ENCODE measurements around the gene HADH.
"Not testable (repeated sequence)": the region's sequence is repeated elsewhere in the genome, so short reads cannot be mapped to it uniquely, and the experiment has no call there.

Gene HADH

DNA sequence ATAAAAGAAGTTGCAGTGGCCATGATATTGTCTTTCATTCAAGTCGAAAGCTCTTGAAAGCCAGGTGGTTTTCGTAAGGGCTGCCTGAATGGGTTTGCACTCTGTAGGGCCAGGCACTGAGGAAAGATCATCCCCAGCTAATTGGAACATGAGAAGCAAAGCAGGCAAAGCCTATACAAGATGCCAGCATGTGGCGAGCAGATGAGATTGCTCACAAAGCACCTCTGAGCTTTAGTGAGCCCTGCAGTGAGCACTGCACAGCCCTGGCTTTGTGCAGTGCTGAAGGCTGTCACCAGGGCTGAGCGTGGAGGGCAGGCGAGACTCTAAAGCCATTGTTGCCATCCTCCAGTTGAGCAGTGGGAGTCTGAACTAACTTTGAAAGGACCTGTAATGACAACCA is 53.8 kb downstream of the HADH start:
- no peaks in the 10 kb centered on the region for H3K4me1 ChIP-seq (ENCODE audit: control insufficient read depth, insufficient read depth, low read length, poor library complexity, severe bottlenecking)
- H3K27me3 ChIP-seq (replicated peaks; ENCODE audit: control insufficient read depth, insufficient read depth, low read length, poor library complexity, severe bottlenecking) = no peaks in the 10 kb centered on the region
- H3K9me3 ChIP-seq (ENCODE audit: control insufficient read depth, low read length) = no peaks in the 10 kb centered on the region
- H3K4me3 ChIP-seq (ENCODE audit: insufficient read depth, low read depth, low read length, poor library complexity, severe bottlenecking) = no peak overlapping the region
- no peak overlapping the region for H3K27ac ChIP-seq (ENCODE audit: insufficient read depth, low read length, poor library complexity, severe bottlenecking)
- DNase-seq = no peak
- peaks cover 21% of the 10 kb centered on the region for H3K36me3 ChIP-seq (ENCODE audit: control insufficient read depth, insufficient read depth, low read length)

DNA sequence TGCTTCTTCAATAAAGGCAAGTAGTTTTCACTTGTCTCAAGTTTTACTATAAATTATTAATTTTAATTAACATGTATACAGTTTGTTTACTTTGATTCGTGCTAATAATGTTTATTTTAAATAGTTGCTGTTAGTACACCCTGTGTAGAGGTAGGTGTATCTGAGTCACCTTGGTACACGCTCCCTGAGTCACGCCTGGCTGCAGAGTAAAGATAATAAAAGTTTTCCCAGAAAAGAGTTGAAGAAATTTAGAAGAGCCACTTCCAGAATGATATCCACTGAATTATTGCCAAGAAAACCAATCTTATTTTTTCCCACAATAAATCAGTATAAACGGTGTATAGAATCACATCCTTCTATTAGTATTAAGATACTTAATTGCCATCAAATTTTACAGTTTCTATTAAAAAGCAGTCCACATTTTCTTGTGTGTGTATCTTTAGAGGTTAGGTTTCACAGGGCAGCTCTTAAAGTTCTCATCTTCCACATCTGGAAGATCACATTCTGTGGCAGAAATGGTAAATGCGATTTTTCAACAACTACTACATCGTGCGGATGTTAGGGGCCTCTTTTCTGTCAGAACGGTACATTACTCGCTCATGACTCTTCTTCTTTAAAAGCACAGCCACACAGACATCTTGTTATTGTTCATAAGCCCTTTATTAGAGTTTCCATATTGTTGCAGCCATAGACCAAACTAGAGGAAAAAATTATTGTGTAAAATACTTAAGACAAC is 55.4 kb downstream of the HADH start:
- no peaks in the 10 kb centered on the region for H3K4me1 ChIP-seq (ENCODE audit: control insufficient read depth, insufficient read depth, low read length, poor library complexity, severe bottlenecking)
- H3K27me3 ChIP-seq (replicated peaks; ENCODE audit: control insufficient read depth, insufficient read depth, low read length, poor library complexity, severe bottlenecking) = no peaks in the 10 kb centered on the region
- peaks cover 28% of the 10 kb centered on the region for H3K36me3 ChIP-seq (ENCODE audit: control insufficient read depth, insufficient read depth, low read length)
- H3K27ac ChIP-seq (ENCODE audit: insufficient read depth, low read length, poor library complexity, severe bottlenecking) = no peak overlapping the region
- H3K9me3 ChIP-seq (ENCODE audit: control insufficient read depth, low read length) = no peaks in the 10 kb centered on the region
- no peak for DNase-seq
- H3K4me3 ChIP-seq (ENCODE audit: insufficient read depth, low read depth, low read length, poor library complexity, severe bottlenecking) = no peak overlapping the region

DNA sequence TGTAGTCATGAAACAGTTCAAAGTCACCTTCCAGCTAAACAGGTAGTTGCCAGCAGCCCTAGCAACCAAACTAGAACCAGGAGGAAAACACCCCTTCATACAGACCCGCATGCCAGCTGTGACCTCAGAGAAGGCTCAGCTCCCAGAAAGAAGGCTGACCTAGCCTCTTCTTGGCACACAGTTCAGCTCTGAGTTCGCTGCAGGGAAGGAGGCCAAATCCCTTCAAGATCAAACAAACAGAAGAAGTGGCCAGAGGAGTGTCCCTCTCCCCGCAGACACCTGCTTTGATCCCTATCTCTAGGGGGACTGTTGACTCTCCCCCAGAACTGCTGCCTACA is 56.0 kb downstream of the HADH start:
- DNase-seq = no peak
- Histone ChIP-seq H3K4me1 (ENCODE audit: control insufficient read depth, insufficient read depth, low read length, poor library complexity, severe bottlenecking) (peaks cover 4% of the 10 kb centered on the region), H3K27ac (ENCODE audit: insufficient read depth, low read length, poor library complexity, severe bottlenecking) (peak overlapping the region; percentile 5), H3K27me3 (replicated peaks; ENCODE audit: control insufficient read depth, insufficient read depth, low read length, poor library complexity, severe bottlenecking) (no peaks in the 10 kb centered on the region), H3K4me3 (ENCODE audit: insufficient read depth, low read depth, low read length, poor library complexity, severe bottlenecking) (no peak overlapping the region), H3K9me3 (ENCODE audit: control insufficient read depth, low read length) (no peaks in the 10 kb centered on the region), H3K36me3 (ENCODE audit: control insufficient read depth, insufficient read depth, low read length) (peaks cover 28% of the 10 kb centered on the region)

DNA sequence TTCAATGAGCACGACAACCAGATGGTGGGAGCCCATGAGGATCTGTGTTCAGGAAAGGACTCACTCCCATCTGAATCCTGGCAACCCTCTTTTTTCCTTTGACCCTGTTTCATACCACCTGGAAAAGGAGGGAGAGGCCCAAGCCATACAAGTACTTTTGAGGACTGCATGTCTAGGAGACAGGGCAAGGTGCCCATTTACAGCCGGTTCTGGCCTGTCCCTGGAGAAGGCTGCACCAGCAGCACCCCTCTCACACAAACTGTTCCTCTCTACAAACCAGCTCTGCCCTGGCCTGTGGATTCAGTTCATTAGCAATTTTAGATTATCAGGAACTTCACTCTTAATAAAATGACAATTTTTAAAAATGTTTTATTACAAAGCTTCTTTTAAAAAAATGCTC is 57.5 kb downstream of the HADH start:
- Histone ChIP-seq H3K27me3 (replicated peaks; ENCODE audit: control insufficient read depth, insufficient read depth, low read length, poor library complexity, severe bottlenecking) (no peaks in the 10 kb centered on the region), H3K9me3 (ENCODE audit: control insufficient read depth, low read length) (no peaks in the 10 kb centered on the region), H3K36me3 (ENCODE audit: control insufficient read depth, insufficient read depth, low read length) (peaks cover 34% of the 10 kb centered on the region), H3K4me1 (ENCODE audit: control insufficient read depth, insufficient read depth, low read length, poor library complexity, severe bottlenecking) (peaks cover 17% of the 10 kb centered on the region), H3K27ac (ENCODE audit: insufficient read depth, low read length, poor library complexity, severe bottlenecking) (no peak overlapping the region), H3K4me3 (ENCODE audit: insufficient read depth, low read depth, low read length, poor library complexity, severe bottlenecking) (no peak overlapping the region)
- no peak for DNase-seq

DNA sequence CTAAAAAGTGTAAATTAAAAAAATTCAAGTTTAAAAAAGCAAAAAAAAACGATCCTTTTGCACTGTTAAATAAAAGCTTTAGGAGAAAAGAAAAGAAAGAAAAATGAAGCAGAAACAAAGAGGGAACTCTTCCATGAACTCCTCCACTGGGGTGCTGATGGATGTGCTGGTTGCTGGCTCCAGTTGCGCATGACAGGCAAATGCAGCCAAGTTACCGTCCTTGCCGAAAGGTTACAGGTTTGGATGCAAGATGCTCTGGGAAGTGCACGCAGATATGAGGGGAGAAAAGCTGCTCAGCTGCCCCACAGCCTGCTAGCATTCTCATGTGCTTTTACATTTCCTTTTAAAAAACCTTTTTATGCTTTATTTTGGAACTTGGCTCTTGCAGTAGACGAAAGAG is 58.5 kb downstream of the HADH start:
- H3K4me1 ChIP-seq (ENCODE audit: control insufficient read depth, insufficient read depth, low read length, poor library complexity, severe bottlenecking) = peaks cover 17% of the 10 kb centered on the region
- H3K27ac ChIP-seq (ENCODE audit: insufficient read depth, low read length, poor library complexity, severe bottlenecking) = no peak overlapping the region
- H3K27me3 ChIP-seq (replicated peaks; ENCODE audit: control insufficient read depth, insufficient read depth, low read length, poor library complexity, severe bottlenecking) = no peaks in the 10 kb centered on the region
- no peak overlapping the region for H3K4me3 ChIP-seq (ENCODE audit: insufficient read depth, low read depth, low read length, poor library complexity, severe bottlenecking)
- DNase-seq = no peak
- H3K36me3 ChIP-seq (ENCODE audit: control insufficient read depth, insufficient read depth, low read length) = peaks cover 36% of the 10 kb centered on the region
- H3K9me3 ChIP-seq (ENCODE audit: control insufficient read depth, low read length) = no peaks in the 10 kb centered on the region

DNA sequence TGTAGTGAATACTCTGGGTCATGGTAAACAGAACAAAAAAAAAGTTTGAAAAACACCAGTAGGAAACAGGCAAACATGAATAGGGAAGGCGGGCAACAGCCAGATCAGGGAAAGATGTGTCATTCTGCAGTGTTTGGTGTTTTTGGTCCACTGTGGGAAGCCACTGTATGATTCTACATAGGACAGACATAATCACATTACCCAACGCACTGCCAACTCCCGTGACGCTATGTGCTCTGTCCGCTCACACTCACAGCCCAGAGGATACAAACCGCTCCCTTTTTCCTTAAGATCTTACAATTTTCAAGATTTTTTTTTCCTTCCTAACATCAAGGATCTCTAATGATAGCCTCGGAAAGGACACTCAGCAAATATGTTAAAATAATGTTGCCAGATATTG is 59.3 kb downstream of the HADH start:
- peak overlapping the region; percentile 51 for H3K4me3 ChIP-seq (ENCODE audit: insufficient read depth, low read depth, low read length, poor library complexity, severe bottlenecking)
- DNase-seq = no peak
- H3K27ac ChIP-seq (ENCODE audit: insufficient read depth, low read length, poor library complexity, severe bottlenecking) = peak overlapping the region; percentile 53
- no peaks in the 10 kb centered on the region for H3K27me3 ChIP-seq (replicated peaks; ENCODE audit: control insufficient read depth, insufficient read depth, low read length, poor library complexity, severe bottlenecking)
- peaks cover 44% of the 10 kb centered on the region for H3K36me3 ChIP-seq (ENCODE audit: control insufficient read depth, insufficient read depth, low read length)
- H3K4me1 ChIP-seq (ENCODE audit: control insufficient read depth, insufficient read depth, low read length, poor library complexity, severe bottlenecking) = peaks cover 17% of the 10 kb centered on the region
- no peaks in the 10 kb centered on the region for H3K9me3 ChIP-seq (ENCODE audit: control insufficient read depth, low read length)

DNA sequence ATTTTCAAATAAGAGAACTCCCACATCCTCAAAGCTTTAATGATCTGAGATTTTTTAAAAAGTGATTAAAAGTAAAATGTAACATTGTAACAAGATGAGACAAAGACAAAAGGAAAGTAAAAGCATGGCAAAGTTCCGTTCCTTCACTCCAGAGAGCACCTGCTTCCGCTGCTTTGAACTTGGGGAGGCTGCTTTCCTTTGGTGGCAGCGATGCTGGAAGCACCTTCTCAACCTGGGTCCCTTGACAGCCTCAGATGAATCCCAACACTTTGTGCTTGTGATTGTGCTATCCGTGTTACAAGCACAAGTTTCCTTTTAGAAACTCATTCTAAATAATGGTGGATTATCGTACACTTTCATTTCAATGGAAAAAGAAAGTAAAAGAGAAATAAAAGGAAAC is 59.7 kb downstream of the HADH start:
- Histone ChIP-seq H3K36me3 (ENCODE audit: control insufficient read depth, insufficient read depth, low read length) (peaks cover 48% of the 10 kb centered on the region), H3K4me3 (ENCODE audit: insufficient read depth, low read depth, low read length, poor library complexity, severe bottlenecking) (peak overlapping the region; percentile 51), H3K27ac (ENCODE audit: insufficient read depth, low read length, poor library complexity, severe bottlenecking) (peak overlapping the region; percentile 53), H3K4me1 (ENCODE audit: control insufficient read depth, insufficient read depth, low read length, poor library complexity, severe bottlenecking) (peaks cover 17% of the 10 kb centered on the region), H3K9me3 (ENCODE audit: control insufficient read depth, low read length) (no peaks in the 10 kb centered on the region), H3K27me3 (replicated peaks; ENCODE audit: control insufficient read depth, insufficient read depth, low read length, poor library complexity, severe bottlenecking) (no peaks in the 10 kb centered on the region)
- peak in 1 of 3 donors; percentile 17 for DNase-seq

DNA sequence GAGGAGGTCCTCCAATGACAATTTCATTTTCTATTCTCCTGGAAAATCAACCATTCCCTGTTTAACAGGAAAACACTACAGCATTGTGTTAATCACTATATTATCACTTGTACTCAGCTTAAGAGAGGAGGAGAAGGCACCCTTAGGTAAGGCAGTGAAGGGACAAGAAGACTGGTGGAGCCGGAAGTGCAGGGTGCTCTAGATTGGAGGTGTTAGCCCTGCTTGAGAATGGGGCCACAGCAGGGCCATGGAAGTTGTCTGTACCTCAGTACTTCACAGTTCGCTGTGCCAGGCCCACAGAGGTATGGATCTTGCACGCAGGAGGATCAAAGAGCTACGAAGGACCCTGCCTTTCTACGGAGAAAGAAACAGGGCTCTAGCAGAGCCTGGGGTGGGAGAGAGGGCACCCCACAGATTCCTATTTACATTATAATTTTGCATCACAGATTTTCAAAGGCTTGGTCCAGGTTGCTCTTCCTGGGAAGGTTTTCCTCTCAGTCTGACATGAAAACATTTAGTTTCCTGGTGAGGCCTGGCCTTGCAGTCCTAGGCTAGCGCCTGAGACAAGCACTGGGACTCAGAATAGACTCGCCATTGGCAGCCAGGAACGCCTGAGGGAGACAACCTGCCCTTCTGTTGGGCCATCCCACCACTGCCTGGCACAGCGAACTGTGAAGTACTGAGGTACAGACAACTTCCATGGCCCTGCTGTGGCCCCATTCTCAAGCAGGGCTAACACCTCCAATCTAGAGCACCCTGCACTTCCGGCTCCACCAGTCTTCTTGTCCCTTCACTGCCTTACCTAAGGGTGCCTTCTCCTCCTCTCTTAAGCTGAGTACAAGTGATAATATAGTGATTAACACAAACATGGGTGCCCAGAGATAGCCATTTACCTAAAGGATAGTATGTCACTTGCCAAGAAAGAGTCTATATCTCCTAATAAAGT is 60.8 kb downstream of the HADH start:
- H3K27me3 ChIP-seq (replicated peaks; ENCODE audit: control insufficient read depth, insufficient read depth, low read length, poor library complexity, severe bottlenecking); H3K9me3 ChIP-seq (ENCODE audit: control insufficient read depth, low read length); DNase-seq: not testable (repeated sequence)
- Histone ChIP-seq H3K27ac (ENCODE audit: insufficient read depth, low read length, poor library complexity, severe bottlenecking) (peak overlapping the region; percentile 53), H3K36me3 (ENCODE audit: control insufficient read depth, insufficient read depth, low read length) (peaks cover 49% of the 10 kb centered on the region), H3K4me3 (ENCODE audit: insufficient read depth, low read depth, low read length, poor library complexity, severe bottlenecking) (peak overlapping the region; percentile 51), H3K4me1 (ENCODE audit: control insufficient read depth, insufficient read depth, low read length, poor library complexity, severe bottlenecking) (peaks cover 17% of the 10 kb centered on the region)

DNA sequence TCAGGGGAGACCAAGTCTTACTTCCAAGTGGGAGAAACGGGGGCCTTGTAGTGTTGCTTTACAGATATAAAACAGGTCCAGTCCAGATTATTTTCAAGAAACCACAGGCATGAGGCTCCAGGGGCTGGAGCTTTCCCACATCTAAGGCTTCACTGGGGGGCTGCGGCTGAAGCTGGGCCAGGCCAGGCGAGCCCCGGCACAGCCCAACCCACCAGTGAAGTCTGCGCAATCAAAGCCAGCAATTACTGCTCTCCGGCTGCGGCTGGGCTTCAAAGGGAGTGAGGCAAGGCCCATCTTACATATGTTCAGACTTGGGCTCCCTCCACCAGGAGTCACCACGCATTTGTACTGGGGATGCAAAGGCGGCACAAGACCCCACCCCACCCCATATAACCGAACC is 61.7 kb downstream of the HADH start:
- Histone ChIP-seq H3K27ac (ENCODE audit: insufficient read depth, low read length, poor library complexity, severe bottlenecking) (peak overlapping the region; percentile 40), H3K4me3 (ENCODE audit: insufficient read depth, low read depth, low read length, poor library complexity, severe bottlenecking) (no peak overlapping the region), H3K4me1 (ENCODE audit: control insufficient read depth, insufficient read depth, low read length, poor library complexity, severe bottlenecking) (peaks cover 17% of the 10 kb centered on the region), H3K9me3 (ENCODE audit: control insufficient read depth, low read length) (no peaks in the 10 kb centered on the region), H3K27me3 (replicated peaks; ENCODE audit: control insufficient read depth, insufficient read depth, low read length, poor library complexity, severe bottlenecking) (no peaks in the 10 kb centered on the region), H3K36me3 (ENCODE audit: control insufficient read depth, insufficient read depth, low read length) (peaks cover 48% of the 10 kb centered on the region)
- no peak for DNase-seq

DNA sequence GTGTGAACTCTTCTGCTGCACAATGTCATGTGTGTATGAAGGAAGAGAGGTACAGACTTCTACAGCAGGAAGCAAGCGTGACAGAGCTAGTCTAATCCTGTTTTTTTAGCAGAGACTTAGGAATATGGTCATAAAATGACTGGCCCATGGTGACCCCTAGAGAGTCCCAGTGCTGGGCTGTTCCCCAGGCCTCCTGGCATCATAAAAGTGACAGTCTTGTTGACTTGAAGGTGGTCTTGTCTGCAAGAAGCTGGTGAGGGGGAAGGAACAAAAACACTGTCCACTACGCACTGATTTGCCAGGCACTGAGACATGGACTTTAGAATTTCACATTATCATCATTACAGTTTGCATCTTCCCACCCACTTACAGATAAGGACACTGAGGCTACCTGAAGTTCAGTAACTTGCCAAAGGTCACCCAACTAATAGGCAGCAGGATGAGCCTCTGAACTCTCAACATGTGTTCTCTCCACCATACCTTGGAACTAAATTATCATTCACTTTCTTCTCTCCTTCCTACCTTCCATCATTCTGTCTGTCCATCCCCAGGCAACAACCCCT is 63.0 kb downstream of the HADH start:
- Histone ChIP-seq H3K36me3 (ENCODE audit: control insufficient read depth, insufficient read depth, low read length) (peaks cover 35% of the 10 kb centered on the region), H3K4me3 (ENCODE audit: insufficient read depth, low read depth, low read length, poor library complexity, severe bottlenecking) (no peak overlapping the region), H3K27me3 (replicated peaks; ENCODE audit: control insufficient read depth, insufficient read depth, low read length, poor library complexity, severe bottlenecking) (no peaks in the 10 kb centered on the region), H3K4me1 (ENCODE audit: control insufficient read depth, insufficient read depth, low read length, poor library complexity, severe bottlenecking) (peaks cover 17% of the 10 kb centered on the region), H3K27ac (ENCODE audit: insufficient read depth, low read length, poor library complexity, severe bottlenecking) (peak overlapping the region; percentile 27), H3K9me3 (ENCODE audit: control insufficient read depth, low read length) (no peaks in the 10 kb centered on the region)
- no peak for DNase-seq
